HL-60 (cell line): Measurements from ENCODE around the gene TRAPPC14.

ENCODE experiments used
- DNase-seq, 2 experiments: peaks; one replicate each; pipeline ENCODE4 v3.0.0-alpha.2; 2010 to 2020; ENCODE audit warnings: low read depth in 1 of 2, low spot score in 1 of 2
- H3K27ac ChIP-seq: fragments of 250-450 bp; sonication (Bioruptor Pico); replicated peaks from 2 replicates; pipeline ENCODE4 v1.5.1; 2020; ENCODE audit warnings: mild to moderate bottlenecking, moderate library complexity
- H3K27me3 ChIP-seq: fragments of 250-450 bp; sonication (Bioruptor Pico); 2 replicates; pipeline ENCODE4 v1.5.1; 2021; ENCODE audit warnings: mild to moderate bottlenecking, moderate library complexity; ENCODE audit not compliant: insufficient read depth, poor library complexity, severe bottlenecking
- H3K4me3 ChIP-seq: replicated peaks from 2 replicates; pipeline ENCODE4 v1.5.1; 2011; ENCODE audit warnings: mild to moderate bottlenecking, control low read depth, low read length; ENCODE audit not compliant: insufficient read depth
- GABPA ChIP-seq: IDR thresholded peaks from 2 replicates; pipeline ENCODE4 v1.6.1; 2012; ENCODE audit warnings: low read depth
- POLR2AphosphoS5 ChIP-seq: IDR thresholded peaks from 2 replicates; pipeline ENCODE4 v1.6.1; 2012; ENCODE audit warnings: low read depth
- SPI1 ChIP-seq: IDR thresholded peaks from 2 replicates; pipeline ENCODE4 v1.6.1; 2012; ENCODE audit warnings: low read depth, mild to moderate bottlenecking, borderline replicate concordance
- TF ChIP-seq, protein P1 (sequence below): IDR thresholded peaks from 2 replicates; pipeline ENCODE4 v1.6.1; 2012; ENCODE audit warnings: low read depth; ENCODE audit not compliant: insufficient replicate concordance
- TF ChIP-seq, protein P2 (sequence below): IDR thresholded peaks from one replicate; pipeline ENCODE4 v1.5.1; 2011; ENCODE audit warnings: low read length, control low read depth, inconsistent platforms; ENCODE audit not compliant: insufficient read depth

Gene TRAPPC14

DNA sequence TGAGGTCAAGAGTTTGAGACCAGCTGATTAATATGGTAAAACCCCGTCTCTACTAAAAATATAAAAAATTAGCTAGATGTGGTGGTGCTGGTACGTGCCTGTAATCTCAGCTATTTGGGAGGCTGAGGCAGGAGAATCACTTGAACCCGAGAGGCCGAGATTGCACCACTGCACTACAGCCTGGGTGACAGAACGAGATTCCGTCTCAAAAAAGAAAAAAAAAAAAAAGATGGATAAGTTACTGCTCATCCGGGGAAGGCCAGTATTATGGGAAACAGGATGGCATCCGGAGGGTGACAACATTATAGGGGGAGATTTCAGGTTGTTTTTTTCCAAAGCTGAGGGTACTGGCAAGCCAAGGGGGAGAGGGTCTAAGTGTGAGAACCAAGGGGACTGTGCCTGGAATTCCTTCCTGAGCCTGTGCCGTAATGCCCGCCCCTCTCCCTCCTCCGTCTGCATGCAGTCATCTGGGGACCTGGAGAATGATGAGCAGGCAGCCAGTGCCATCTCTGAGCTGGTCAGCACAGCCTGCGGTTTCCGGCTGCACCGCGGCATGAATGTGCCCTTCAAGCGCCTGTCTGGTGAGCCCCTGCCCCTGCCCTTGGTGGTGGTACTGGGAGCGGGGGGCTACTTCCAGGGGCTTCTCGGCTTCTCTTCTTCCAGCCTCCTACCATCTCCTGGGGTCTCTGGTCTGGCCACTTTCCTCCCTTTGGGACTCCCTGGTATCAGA, 5.4 kb downstream of the TRAPPC14 start:
- H3K27ac ChIP-seq, result peak overlapping the region; percentile 37
- DNase-seq, result no peak
- TF ChIP-seq, protein P1, sequence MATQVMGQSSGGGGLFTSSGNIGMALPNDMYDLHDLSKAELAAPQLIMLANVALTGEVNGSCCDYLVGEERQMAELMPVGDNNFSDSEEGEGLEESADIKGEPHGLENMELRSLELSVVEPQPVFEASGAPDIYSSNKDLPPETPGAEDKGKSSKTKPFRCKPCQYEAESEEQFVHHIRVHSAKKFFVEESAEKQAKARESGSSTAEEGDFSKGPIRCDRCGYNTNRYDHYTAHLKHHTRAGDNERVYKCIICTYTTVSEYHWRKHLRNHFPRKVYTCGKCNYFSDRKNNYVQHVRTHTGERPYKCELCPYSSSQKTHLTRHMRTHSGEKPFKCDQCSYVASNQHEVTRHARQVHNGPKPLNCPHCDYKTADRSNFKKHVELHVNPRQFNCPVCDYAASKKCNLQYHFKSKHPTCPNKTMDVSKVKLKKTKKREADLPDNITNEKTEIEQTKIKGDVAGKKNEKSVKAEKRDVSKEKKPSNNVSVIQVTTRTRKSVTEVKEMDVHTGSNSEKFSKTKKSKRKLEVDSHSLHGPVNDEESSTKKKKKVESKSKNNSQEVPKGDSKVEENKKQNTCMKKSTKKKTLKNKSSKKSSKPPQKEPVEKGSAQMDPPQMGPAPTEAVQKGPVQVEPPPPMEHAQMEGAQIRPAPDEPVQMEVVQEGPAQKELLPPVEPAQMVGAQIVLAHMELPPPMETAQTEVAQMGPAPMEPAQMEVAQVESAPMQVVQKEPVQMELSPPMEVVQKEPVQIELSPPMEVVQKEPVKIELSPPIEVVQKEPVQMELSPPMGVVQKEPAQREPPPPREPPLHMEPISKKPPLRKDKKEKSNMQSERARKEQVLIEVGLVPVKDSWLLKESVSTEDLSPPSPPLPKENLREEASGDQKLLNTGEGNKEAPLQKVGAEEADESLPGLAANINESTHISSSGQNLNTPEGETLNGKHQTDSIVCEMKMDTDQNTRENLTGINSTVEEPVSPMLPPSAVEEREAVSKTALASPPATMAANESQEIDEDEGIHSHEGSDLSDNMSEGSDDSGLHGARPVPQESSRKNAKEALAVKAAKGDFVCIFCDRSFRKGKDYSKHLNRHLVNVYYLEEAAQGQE, result no peak
- TF ChIP-seq SPI1 (no peak), POLR2AphosphoS5 (no peak), GABPA (no peak)
- TF ChIP-seq, protein P2, sequence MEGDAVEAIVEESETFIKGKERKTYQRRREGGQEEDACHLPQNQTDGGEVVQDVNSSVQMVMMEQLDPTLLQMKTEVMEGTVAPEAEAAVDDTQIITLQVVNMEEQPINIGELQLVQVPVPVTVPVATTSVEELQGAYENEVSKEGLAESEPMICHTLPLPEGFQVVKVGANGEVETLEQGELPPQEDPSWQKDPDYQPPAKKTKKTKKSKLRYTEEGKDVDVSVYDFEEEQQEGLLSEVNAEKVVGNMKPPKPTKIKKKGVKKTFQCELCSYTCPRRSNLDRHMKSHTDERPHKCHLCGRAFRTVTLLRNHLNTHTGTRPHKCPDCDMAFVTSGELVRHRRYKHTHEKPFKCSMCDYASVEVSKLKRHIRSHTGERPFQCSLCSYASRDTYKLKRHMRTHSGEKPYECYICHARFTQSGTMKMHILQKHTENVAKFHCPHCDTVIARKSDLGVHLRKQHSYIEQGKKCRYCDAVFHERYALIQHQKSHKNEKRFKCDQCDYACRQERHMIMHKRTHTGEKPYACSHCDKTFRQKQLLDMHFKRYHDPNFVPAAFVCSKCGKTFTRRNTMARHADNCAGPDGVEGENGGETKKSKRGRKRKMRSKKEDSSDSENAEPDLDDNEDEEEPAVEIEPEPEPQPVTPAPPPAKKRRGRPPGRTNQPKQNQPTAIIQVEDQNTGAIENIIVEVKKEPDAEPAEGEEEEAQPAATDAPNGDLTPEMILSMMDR, result no peak
- no peaks in the 10 kb centered on the region for H3K27me3 ChIP-seq
- H3K4me3 ChIP-seq, result no peak overlapping the region

DNA sequence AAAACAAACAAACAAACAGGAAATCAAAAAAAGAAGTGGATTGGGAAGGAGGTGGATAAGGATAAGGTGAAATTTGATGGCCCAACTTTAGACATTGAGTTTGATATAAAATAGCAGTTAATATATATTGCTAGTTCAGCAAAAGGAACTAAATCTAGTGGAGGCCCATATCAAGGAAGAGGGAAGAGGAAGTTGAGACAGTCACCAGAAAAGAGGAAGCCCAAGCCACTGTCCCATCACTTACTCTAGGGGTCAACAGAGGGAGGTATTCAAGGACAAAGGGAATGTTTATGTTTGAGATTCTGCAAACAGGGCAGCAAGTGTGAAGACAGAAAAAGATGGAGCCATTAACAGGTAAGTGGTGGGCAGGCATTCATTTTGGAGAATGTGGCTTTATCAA, 6.1 kb downstream of the TRAPPC14 start:
- TF ChIP-seq, protein P2, result no peak
- TF ChIP-seq SPI1, result peak; percentile 99
- DNase-seq, result peak; percentile 54 to 81
- peak overlapping the region; percentile 37 for H3K27ac ChIP-seq

DNA sequence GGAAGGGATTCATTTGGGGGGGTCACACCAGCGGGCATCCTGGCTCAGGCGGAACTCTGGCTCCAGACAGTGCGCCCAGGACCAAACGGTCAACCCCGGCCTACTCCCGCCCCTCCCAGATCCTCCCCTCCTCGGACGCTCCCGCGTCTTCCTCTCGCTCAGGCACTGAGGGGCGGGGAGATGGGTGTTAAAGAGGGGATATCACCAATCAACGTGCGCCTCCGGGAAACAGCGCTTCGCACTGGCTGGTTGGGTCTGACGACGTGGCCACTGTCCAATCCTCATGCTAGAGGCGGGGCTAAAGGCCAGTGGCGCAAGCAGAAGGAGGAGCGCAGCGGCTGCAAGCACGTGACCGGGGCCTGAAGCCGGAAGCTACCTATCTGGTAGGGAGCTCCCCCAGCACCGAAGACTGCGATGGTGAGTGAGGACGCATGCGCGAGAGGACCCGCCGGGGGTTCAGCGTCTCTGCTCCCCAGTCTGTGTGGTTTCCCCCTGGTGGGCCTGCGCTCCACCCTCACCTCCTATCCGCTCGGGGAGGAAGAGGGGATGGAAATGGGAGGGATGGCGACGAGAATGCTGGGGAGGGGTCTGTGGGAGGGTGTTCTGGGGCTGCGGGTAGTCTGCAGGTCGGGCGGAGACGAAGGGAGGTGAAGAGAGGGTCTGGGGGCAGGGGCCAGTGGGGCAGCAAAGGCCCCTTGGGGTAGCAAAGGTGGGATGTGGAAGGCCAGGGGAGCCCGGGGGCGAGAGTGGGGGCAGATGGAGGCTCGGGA, 9.8 kb downstream of the TRAPPC14 start, which contains the start of gene LAMTOR4:
LAMTOR4 (plus strand) TSS at position 360 of the 770 bp plus-strand sequence; CDS start at position 415, 55 bp downstream.
- Histone ChIP-seq H3K4me3 (peak within 1 kb of the TSS; percentile 99), H3K27me3 (no peaks in the 10 kb centered on the region), H3K27ac (peak within 1 kb of the TSS; percentile 82)
- TF ChIP-seq, protein P2, result no peak
- TF ChIP-seq SPI1 (peak; percentile 41; the same call in 1 of the 2 replicates), POLR2AphosphoS5 (peak; percentile 90), GABPA (peak; percentile 37; the same call in 1 of the 2 replicates)
- TF ChIP-seq, protein P1, result no peak
- peak; percentile 100 for DNase-seq

More for the DNA sequence above, 6.1 kb downstream of the TRAPPC14 start:
- no peak overlapping the region for H3K4me3 ChIP-seq
- no peaks in the 10 kb centered on the region for H3K27me3 ChIP-seq
